ENCODE data around the gene MPLKIP.
"Not testable (repeated sequence)": the region's sequence is repeated elsewhere in the genome, so short reads cannot be mapped to it uniquely, and the experiment has no call there.

Gene MPLKIP

DNA sequence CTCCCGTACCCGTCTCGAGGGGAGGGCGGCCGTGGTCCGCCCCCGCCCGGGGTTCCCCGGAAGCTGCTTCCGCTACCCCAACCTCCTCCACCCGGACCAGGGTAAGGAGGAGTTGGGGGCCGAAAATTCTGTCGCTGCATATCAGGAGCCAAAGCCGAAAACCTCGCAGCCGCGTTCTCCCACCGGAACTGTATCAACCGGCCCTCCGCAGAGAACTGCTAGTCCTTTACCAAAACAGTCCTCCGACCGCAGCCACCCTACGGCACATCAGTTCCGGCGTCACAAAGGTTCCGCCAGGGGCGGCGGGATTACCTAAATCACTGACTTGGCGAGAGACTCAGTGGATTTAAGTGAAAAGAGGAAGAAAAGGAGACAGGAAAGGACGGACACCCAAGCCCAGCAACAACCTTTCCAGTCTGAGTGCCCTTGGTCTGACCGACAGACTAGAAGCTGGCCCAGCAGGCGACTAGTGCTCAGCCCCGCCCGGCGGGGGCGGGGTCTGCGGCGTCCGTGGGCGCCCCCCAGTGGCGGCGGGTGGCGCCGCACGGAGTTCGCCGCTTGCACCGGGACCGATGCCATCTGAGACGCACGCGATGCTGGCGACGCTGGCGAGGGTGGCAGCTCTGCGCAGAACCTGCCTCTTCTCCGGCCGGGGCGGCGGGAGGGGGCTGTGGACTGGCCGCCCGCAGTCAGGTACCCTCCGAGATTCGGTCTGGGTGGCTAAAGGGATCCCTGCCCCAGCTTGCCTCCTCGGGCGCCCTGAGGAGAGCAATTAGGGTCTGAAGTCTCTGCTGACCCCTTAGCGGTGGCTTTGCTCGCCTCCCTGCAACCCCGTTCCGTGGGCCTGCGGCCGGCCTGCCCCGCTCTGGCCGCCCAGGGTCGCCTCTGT, at the start of gene MPLKIP, which contains the start of gene SUGCT:
Gene MPLKIP (minus strand): TSS at position 195 of the 889 bp plus-strand sequence. CDS start 55 bp downstream, at position 140.
Gene SUGCT (plus strand): TSS at position 578 of the 889 bp plus-strand sequence.
- peak; percentile 84 for DNase-seq

DNA sequence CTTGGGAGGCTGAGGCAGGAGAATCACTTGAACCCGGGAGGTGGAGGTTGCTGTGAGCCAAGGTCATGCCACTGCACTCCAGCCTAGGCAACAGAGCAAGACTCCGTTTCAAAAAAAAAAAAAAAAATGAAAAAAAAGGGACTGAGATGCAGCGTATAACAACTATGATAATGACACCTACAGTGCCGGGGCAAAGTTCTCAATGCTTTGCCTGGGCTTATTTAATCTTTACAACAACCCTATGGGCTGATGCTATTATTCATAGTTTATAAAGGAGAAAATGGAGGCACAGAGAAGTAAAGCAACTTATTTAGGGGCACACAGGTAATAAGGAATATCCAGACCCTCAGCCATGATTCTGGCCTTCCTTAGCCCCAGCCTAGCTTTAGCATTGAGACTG, 48.0 kb upstream of the MPLKIP start:
- no peak for DNase-seq

DNA sequence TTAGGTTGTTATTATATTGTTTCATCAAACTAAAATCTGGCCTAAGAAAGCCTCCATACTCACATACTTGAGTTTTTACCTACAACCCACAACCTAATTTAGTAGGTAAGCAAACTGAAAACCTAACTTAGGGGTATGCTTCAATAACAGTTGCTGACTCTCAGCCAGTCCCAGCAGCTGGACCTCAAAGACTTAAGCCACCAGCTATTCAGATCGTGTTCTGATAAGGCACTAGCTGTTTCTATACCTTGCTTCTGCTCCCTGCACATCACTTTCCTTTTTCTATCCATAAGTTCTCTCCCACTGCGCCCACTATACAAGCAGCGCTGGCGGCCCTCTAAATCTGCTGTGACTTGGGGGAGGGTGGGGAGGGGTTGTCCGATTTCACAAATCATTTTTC, 42.6 kb upstream of the MPLKIP start:
- DNase-seq: no peak

GRCh38 chr7:40175725-40176510, 41.5 kb upstream of the MPLKIP start:
- DNase-seq: no peak

DNA sequence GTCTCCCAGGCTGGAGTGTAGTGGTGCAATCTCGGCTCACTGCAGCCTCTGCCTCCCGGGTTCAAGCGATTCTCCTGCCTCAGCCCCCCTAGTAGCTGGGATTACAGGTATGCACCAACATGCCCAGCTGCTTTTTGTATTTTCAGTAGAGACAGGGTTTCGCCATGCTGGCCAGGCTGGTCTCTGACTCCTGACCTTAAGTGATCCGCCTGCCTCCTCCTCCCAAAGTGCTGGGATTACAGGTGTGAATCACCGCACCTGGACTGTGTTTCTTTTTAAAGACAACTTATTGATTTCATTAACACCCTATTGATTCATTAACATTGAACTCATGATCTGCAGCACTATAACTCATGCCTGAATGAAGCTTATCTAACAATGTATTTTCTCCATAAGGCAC, 40.8 kb upstream of the MPLKIP start:
- DNase-seq: not testable (repeated sequence)

DNA sequence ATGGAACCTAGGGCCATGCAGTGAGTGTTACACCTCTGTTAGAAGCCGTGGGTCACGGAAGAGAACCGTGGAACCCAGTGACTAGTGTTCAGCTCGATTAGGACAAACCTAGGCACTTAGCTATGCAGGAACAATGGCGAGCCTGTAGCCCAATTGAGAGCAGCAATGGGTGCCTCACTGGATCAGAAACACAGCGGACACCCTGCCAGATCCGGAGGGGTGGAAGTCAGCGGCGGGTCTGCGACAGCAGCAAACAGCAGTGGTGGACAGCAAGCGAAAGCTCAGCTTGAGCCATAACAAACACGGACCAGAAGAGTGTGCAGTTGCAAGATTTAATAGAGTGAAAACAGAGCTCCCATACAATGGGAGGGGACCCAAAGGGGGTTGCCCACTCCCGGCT, 38.7 kb upstream of the MPLKIP start:
- DNase-seq: not testable (repeated sequence)

GRCh38 chr7:40168266-40168665, 33.8 kb upstream of the MPLKIP start:
- DNase-seq: not testable (repeated sequence)

GRCh38 chr7:40167291-40167690, 32.9 kb upstream of the MPLKIP start:
- no peak for DNase-seq

- DNase-seq: no peak
Measured at GRCh38 chr7:40165216-40165615, 30.8 kb upstream of the MPLKIP start.

DNA sequence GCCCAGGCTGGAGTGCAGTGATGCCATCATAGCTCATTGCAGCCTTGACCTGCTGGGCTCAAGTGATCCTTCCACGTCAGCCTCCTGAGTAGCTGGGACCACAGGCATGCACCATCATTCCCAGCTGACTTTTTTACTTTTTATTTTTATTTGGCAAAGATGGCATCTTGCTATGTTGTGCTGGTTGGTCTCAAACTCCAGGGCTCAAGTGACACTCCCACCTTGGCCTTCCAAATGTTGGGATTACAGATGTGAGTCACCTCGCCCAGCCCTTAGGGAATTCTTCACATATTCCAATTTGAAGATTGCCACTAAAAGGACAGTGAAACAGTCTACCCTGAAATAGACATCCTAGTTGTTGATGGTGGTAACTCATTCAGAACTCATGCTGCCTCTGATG, 28.1 kb upstream of the MPLKIP start:
- no peak for DNase-seq

DNA sequence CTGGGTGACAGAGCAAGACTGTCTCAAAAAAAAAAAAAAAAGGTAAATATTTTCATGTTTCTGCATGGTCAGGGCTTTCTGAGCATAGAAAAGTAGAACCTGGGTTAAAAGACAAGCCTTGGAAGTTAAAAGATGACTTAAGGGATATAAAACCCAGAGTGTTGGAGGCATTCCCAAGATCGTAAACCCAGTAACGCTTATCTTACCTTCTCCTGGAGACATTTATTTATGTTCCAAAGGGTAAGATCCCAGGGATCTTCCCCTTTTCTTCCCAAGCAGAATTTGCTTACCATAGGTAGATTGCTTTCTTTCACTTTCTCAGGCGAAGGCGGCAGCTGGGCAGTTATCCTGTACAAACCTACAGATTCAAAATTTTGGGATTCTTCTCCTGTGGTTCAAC, 22.6 kb upstream of the MPLKIP start:
- no peak for DNase-seq

DNA sequence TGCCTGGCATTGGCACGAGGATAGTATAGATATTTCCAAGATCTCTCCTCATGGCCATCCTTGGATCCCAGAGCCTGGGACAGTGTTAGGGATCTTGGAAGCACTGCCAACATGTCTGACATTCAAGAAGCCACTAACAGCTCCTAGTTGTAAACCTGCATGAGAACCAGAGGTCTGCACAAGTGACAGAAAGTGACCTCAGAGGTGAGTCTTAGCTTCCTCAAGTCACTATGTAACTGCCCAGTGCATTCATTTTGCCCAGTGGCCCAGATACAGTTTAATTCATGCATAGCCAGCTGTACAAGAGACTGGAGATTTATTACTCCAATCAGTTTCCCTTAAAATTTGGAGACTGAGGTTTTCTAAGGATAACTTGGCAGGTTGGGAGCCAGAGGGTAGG, 17.1 kb upstream of the MPLKIP start:
- no peak for DNase-seq

GRCh38 chr7:40148671-40149070, 14.2 kb upstream of the MPLKIP start:
- DNase-seq: no peak

DNA sequence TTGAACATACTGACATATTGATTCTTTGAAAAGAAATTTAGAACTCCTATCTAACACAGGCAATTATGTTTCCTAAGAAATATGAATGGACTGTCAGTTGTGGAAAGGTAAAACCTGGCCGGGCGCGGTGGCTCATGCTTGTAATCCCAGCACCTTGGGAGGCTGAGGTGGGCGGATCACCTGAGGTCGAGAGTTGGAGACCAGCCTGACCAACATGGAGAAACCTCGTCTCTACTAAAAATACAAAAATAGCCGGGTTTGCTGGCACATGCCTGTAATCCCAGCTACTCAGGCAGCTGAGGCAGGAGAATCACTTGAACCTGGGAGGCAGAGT, 13.8 kb upstream of the MPLKIP start:
- DNase-seq: not testable (repeated sequence)

- DNase-seq: no peak
Measured at GRCh38 chr7:40147371-40148246, 13.2 kb upstream of the MPLKIP start.

GRCh38 chr7:40145596-40146130, 11.2 kb upstream of the MPLKIP start:
- DNase-seq: not testable (repeated sequence)

DNA sequence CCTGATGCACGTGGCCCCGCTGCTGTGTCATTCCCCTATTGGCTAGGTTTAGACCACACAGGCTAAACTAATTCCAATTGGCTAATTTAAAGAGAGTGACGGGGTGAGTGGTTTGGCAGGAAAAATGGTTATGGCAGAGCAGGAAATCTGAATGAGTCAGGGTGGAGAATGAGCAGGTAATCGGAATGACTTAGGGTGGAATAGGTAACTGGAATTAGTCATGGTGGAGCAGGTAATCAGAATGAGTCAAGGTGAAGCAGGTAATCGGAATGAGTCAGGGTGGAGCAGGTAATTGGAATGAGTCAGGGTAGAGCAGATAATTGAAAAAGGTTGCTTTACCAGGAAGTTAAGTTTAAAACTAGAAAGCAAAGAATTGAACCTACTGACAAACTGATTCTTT, 7.5 kb upstream of the MPLKIP start:
- not testable (repeated sequence) for DNase-seq

GRCh38 chr7:40139891-40140290, 5.5 kb upstream of the MPLKIP start:
- DNase-seq: not testable (repeated sequence)

- no peak for DNase-seq
Measured at GRCh38 chr7:40138973-40139372, 4.6 kb upstream of the MPLKIP start.

DNA sequence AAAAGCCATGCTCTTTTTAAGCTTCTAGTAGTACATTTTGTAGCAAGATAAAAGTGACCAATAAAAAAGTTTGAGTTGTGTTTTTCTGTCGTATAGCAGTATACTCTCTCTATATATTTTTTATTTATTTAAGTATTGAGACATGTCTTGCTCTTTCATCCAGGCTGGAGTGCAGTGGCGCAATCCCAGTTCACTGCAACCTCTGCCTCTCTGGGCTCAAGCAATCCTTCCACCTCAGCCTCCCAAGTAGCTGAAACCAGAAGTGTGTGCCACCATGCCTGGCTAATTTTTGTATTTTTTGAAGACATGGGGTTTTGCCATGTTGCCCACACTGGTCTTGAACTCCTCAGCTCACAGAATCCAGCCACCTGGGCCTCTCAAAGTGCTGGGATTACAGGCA, 3.1 kb upstream of the MPLKIP start:
- no peak for DNase-seq

- no peak for DNase-seq
Measured at GRCh38 chr7:40135317-40135610, 842 bp upstream of the MPLKIP start.

GRCh38 chr7:40133561-40134427, 628 bp downstream of the MPLKIP start:
- no peak for DNase-seq
